OCI-LY7 (cell line): ENCODE measurements around the gene CFAP68.

Experiments
- EZH2phosphoT487 ChIP-seq: fragments of 200-600 bp; sonication (generic); IDR thresholded peaks from 2 replicates; pipeline ENCODE4 v1.6.1; 2018; ENCODE audit warnings: low read depth, borderline replicate concordance, mild to moderate bottlenecking, mixed run types, antibody characterized with exemption, low read length, moderate library complexity, mixed read lengths
- TF ChIP-seq, protein P1 (sequence below): fragments of 200-600 bp; sonication (generic); conservative IDR thresholded peaks from 2 replicates; pipeline ENCODE4 v1.5.1; 2014; ENCODE audit warnings: mild to moderate bottlenecking, antibody characterized with exemption, low read length, moderate library complexity, mixed read lengths

- TF ChIP-seq, protein P1, sequence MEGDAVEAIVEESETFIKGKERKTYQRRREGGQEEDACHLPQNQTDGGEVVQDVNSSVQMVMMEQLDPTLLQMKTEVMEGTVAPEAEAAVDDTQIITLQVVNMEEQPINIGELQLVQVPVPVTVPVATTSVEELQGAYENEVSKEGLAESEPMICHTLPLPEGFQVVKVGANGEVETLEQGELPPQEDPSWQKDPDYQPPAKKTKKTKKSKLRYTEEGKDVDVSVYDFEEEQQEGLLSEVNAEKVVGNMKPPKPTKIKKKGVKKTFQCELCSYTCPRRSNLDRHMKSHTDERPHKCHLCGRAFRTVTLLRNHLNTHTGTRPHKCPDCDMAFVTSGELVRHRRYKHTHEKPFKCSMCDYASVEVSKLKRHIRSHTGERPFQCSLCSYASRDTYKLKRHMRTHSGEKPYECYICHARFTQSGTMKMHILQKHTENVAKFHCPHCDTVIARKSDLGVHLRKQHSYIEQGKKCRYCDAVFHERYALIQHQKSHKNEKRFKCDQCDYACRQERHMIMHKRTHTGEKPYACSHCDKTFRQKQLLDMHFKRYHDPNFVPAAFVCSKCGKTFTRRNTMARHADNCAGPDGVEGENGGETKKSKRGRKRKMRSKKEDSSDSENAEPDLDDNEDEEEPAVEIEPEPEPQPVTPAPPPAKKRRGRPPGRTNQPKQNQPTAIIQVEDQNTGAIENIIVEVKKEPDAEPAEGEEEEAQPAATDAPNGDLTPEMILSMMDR = no peak
- no peak for TF ChIP-seq EZH2phosphoT487
These were observed 39.2 kb upstream of the CFAP68 start for GRCh38 chr11:111840143-111840542.
